ENCODE measurements around the gene AACS. TPM values are rescaled to one million over a fixed set of nuclear protein-coding genes. Genes with fewer than 3 reads are reported as not detected.

The AACS gene
- total and polyA plus RNA-seq, 2 of the 13 experiments (the other 11 are each of a cell fraction or from before 2014, with no cell fraction given): 23.3 to 28.8 TPM

GRCh38 chr12:125064492-125064891 is 743 bp upstream of the AACS start:
- Histone ChIP-seq H2AFZ (ENCODE audit: low read length) (no peak overlapping the region), H3K9me3 (ENCODE audit: low read length) (no peaks in the 10 kb centered on the region), H3K79me2 (ENCODE audit: insufficient read depth, low read length) (peaks cover 16% of the 10 kb centered on the region), H3K27me3 (ENCODE audit: control insufficient read depth in 1 of 2, insufficient read depth in 2 of 2, low read length in 2 of 2) (no peaks in the 10 kb centered on the region; a peak in 1 of 5 replicates), H3K4me1 (ENCODE audit: insufficient read depth, low read length) (peaks cover 26% of the 10 kb centered on the region), H3K27ac (ENCODE audit: extremely low read length, insufficient read depth, low read length) (no peak overlapping the region), H4K20me1 (ENCODE audit: insufficient read depth, low read length) (no peaks in the 10 kb centered on the region), H3K4me3 (replicated peaks in 1 of 3; ENCODE audit: insufficient read depth in 1 of 3, low read depth in 2 of 3, low read length in 3 of 3) (peak overlapping the region; percentile 84 to 94 (median 84); a peak in 4 of 6 replicates), H3K9ac (ENCODE audit: insufficient read depth, low read depth, low read length) (0 out of 2 replicates have a peak overlapping the region, but pooled peaks have one; percentile 59), H3K4me2 (ENCODE audit: low read depth, low read length) (peak overlapping the region; percentile 72), H3K36me3 (replicated peaks in 1 of 2; ENCODE audit: control insufficient read depth in 1 of 2, insufficient read depth in 2 of 2, low read length in 2 of 2) (peaks cover 0 to 1% of the 10 kb centered on the region in 2 experiments; a peak in 2 of 5 replicates)
- ChIA-PET CTCF (ENCODE audit: low intra/inter-chr PET ratio, low total read pairs) (no interaction called here), POLR2A (interaction anchor here (1.0 to 1.4 kb wide), 2 partner anchors 10 to 30 kb away, joined by 3 to 5 read pairs; no protein-coding TSS in a partner anchor)
- in situ Hi-C loops (cut with HindIII; ENCODE audit: extremely low pct_ligation_motif_present, low pct_unique_long_range_greater_than_20kb) (no loop called here), intact Hi-C loops (cut with micrococcal nuclease; ENCODE audit: unreplicated experiment) (loop anchor here (2.0 kb wide), 1 partner anchor 76 kb away; the partner anchor contains the start of gene DHX37)
- ATAC-seq: peak; percentile 8; the same call in 2 of the 3 replicates
- BruUV-seq (replicated peaks): no TSS peak
- TF ChIP-seq ZBTB10 (CRISPR knock-in tag; IDR thresholded peaks at IDR 0.05; ENCODE audit: borderline replicate concordance) (no peak), FOXA3 (CRISPR knock-in tag; IDR thresholded peaks at IDR 0.05) (no peak), GATAD1 (CRISPR knock-in tag; IDR thresholded peaks at IDR 0.05) (no peak), NCOA1 (CRISPR knock-in tag; IDR thresholded peaks at IDR 0.05) (no peak), MYPOP (CRISPR knock-in tag; IDR thresholded peaks at IDR 0.05) (no peak), ZNF362 (CRISPR knock-in tag; IDR thresholded peaks at IDR 0.05; ENCODE audit: borderline replicate concordance) (peak; percentile 62; the same call in 1 of the 2 replicates), SRSF1 (optimal IDR thresholded peaks at IDR 0.05; ENCODE audit: low read depth, low read length) (no peak), ZNF770 (CRISPR knock-in tag; IDR thresholded peaks at IDR 0.05) (peak; percentile 41; the same call in 1 of the 2 replicates), JUN (CRISPR knock-in tag; IDR thresholded peaks at IDR 0.05) (no peak), ETS1 (CRISPR knock-in tag; IDR thresholded peaks at IDR 0.05) (no peak), ATM (IDR thresholded peaks at IDR 0.05; ENCODE audit: borderline replicate concordance) (no peak), ZNF572 (CRISPR knock-in tag; IDR thresholded peaks at IDR 0.05) (no peak), KMT2A (CRISPR knock-in tag; IDR thresholded peaks at IDR 0.05) (0 out of 2 replicates have a peak, but pooled peaks have one; percentile 23)
- no peak for DNase-seq (ENCODE audit: low spot score)
- 20% methylated on average over 5 of the region's 5 CpGs for WGBS (ENCODE audit: low lambda C conversion rate)
- no peak for FAIRE-seq
